Osteoblast (primary cell): ENCODE data around the gene ADGRL2. TPM values are rescaled to one million over a fixed set of nuclear protein-coding genes. Genes with fewer than 3 reads are reported as not detected.
A peak's percentile ranks its signal among the peaks of the same experiment; 100 is the strongest.

Source experiments
- DNase-seq: peaks from one replicate; pipeline ENCODE4 v3.0.0; 2011; ENCODE audit warnings: low spot score, mixed read lengths; ENCODE audit not compliant: insufficient read length; ENCODE audit errors: missing footprints
- H2AFZ ChIP-seq: 2 replicates; pipeline ENCODE4 v1.6.0; 2011; ENCODE audit warnings: mild to moderate bottlenecking, low read length
- H3K27ac ChIP-seq: 2 replicates; pipeline ENCODE4 v1.5.1; 2011; ENCODE audit warnings: mild to moderate bottlenecking, low read depth, low read length, moderate library complexity
- H3K27me3 ChIP-seq: 2 replicates; pipeline ENCODE4 v1.6.0; 2012; ENCODE audit warnings: mild to moderate bottlenecking, control low read depth, inconsistent platforms, low read length, moderate library complexity; ENCODE audit not compliant: insufficient read depth
- H3K36me3 ChIP-seq: 2 replicates; pipeline ENCODE4 v1.5.1; 2011; ENCODE audit warnings: mild to moderate bottlenecking, low read length, control low read depth, moderate library complexity; ENCODE audit not compliant: insufficient read depth
- H3K4me1 ChIP-seq: 2 replicates; pipeline ENCODE4 v1.5.1; 2011; ENCODE audit warnings: mild to moderate bottlenecking, low read length, control low read depth, moderate library complexity; ENCODE audit not compliant: insufficient read depth
- H3K4me2 ChIP-seq: 2 replicates; pipeline ENCODE4 v1.6.0; 2011; ENCODE audit warnings: mild to moderate bottlenecking, low read length; ENCODE audit not compliant: insufficient read depth
- H3K4me3 ChIP-seq: fragments of 200-600 bp; sonication (generic); 3 replicates; pipeline ENCODE4 v1.5.1; 2012; ENCODE audit warnings: mild to moderate bottlenecking, low read length, inconsistent platforms; ENCODE audit not compliant: insufficient read depth
- H3K79me2 ChIP-seq: 2 replicates; pipeline ENCODE4 v1.6.0; 2012; ENCODE audit warnings: mild to moderate bottlenecking, low read length, control low read depth, inconsistent platforms; ENCODE audit not compliant: insufficient read depth
- H3K9me3 ChIP-seq: 2 replicates; pipeline ENCODE4 v1.5.1; 2011; ENCODE audit warnings: low read depth, low read length, control low read depth
- H4K20me1 ChIP-seq: 2 replicates; pipeline ENCODE4 v1.6.0; 2012; ENCODE audit warnings: mild to moderate bottlenecking, low read length, control low read depth; ENCODE audit not compliant: insufficient read depth
- total RNA-seq: library from RNA; depleted of rRNA; stranded (reverse); fragments of >200 nt; gene quantifications from 2 replicates; pipeline ENCODE4 v1.2.3, GENCODE V29; 2012
- TF ChIP-seq, protein P1 (sequence below): IDR thresholded peaks from 2 replicates; pipeline ENCODE4 v1.5.1; 2011; ENCODE audit warnings: mild to moderate bottlenecking, low read depth, low read length, moderate library complexity; ENCODE audit errors: extremely low read depth

The ADGRL2 gene
- total RNA-seq, 1 donor = 55.4 TPM

DNA sequence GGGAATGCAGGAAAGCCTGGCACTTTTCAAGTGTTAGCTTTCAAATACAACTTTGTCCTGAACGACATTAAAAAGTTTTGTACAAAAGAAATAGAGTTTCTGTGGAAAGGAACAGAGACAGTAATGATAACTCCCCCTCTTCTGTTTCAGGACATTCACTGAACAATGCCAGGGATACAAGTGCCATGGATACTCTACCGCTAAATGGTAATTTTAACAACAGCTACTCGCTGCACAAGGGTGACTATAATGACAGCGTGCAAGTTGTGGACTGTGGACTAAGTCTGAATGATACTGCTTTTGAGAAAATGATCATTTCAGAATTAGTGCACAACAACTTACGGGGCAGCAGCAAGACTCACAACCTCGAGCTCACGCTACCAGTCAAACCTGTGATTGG, 189.5 kb downstream of the ADGRL2 start:
- TF ChIP-seq, protein P1, sequence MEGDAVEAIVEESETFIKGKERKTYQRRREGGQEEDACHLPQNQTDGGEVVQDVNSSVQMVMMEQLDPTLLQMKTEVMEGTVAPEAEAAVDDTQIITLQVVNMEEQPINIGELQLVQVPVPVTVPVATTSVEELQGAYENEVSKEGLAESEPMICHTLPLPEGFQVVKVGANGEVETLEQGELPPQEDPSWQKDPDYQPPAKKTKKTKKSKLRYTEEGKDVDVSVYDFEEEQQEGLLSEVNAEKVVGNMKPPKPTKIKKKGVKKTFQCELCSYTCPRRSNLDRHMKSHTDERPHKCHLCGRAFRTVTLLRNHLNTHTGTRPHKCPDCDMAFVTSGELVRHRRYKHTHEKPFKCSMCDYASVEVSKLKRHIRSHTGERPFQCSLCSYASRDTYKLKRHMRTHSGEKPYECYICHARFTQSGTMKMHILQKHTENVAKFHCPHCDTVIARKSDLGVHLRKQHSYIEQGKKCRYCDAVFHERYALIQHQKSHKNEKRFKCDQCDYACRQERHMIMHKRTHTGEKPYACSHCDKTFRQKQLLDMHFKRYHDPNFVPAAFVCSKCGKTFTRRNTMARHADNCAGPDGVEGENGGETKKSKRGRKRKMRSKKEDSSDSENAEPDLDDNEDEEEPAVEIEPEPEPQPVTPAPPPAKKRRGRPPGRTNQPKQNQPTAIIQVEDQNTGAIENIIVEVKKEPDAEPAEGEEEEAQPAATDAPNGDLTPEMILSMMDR = no peak

DNA sequence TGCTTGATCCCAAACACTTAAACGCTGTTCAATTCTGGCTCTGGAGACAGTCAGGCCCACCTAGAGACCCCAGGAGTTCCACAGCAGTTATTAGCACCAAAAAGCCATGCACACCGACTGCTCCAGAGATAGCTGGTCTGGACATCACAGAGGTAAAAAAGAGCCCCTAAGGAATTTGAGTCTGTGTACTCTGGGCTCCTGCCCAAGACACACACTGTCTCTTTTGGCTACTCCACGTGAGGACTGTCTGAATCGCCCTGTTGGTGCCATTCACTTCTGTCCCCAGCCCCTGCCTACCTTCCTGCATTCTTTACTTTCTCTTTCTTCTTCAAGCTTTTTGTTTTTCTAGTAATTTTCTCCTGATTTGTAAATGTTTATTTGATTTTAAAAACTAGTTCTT, 197.4 kb downstream of the ADGRL2 start:
- no peak overlapping the region for H3K4me3 ChIP-seq
- peak overlapping the region; percentile 45 for H3K4me2 ChIP-seq
- no peaks in the 10 kb centered on the region for H3K36me3 ChIP-seq
- no peaks in the 10 kb centered on the region for H3K79me2 ChIP-seq
- H4K20me1 ChIP-seq = no peaks in the 10 kb centered on the region
- H3K4me1 ChIP-seq = peaks cover 5% of the 10 kb centered on the region
- no peak for DNase-seq
- no peaks in the 10 kb centered on the region for H3K27me3 ChIP-seq
- H2AFZ ChIP-seq = no peak overlapping the region
- no peaks in the 10 kb centered on the region for H3K9me3 ChIP-seq
- no peak overlapping the region for H3K27ac ChIP-seq
- TF ChIP-seq, protein P1 = no peak

More for the DNA sequence above, 189.5 kb downstream of the ADGRL2 start:
- Histone ChIP-seq H3K27me3 (no peaks in the 10 kb centered on the region), H3K27ac (no peak overlapping the region), H3K79me2 (no peaks in the 10 kb centered on the region), H3K36me3 (peaks cover 20% of the 10 kb centered on the region), H3K4me2 (no peak overlapping the region), H3K4me1 (no peaks in the 10 kb centered on the region), H3K4me3 (no peak overlapping the region), H4K20me1 (no peaks in the 10 kb centered on the region), H2AFZ (no peak overlapping the region), H3K9me3 (no peaks in the 10 kb centered on the region)
- DNase-seq = no peak

DNA sequence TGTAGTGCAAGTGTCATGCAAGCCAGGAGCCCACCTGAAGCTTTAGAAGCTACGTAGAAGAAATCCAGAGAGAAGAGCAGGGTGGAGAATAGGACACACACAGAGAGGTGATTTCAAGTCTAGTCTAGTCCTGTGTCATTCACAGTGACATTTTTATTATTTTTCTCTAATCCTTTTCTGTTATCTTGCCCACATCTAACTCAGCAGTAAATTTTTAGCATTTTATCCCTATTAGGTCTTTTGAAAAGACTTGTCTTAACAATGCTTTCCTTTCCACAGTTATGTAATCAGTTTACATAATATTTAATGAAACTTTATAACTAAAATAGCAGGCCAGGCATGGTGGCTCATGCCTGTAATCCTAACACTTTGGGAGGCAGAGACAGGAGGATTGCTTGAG, 198.6 kb downstream of the ADGRL2 start:
- TF ChIP-seq, protein P1 = no peak
- H3K4me3 ChIP-seq = no peak overlapping the region
- H3K27ac ChIP-seq = no peak overlapping the region
- no peaks in the 10 kb centered on the region for H3K9me3 ChIP-seq
- no peak overlapping the region for H3K4me2 ChIP-seq
- H2AFZ ChIP-seq = no peak overlapping the region
- DNase-seq = no peak
- no peaks in the 10 kb centered on the region for H3K79me2 ChIP-seq
- no peaks in the 10 kb centered on the region for H3K36me3 ChIP-seq
- peaks cover 5% of the 10 kb centered on the region for H3K4me1 ChIP-seq
- no peaks in the 10 kb centered on the region for H3K27me3 ChIP-seq
- H4K20me1 ChIP-seq = no peaks in the 10 kb centered on the region

DNA sequence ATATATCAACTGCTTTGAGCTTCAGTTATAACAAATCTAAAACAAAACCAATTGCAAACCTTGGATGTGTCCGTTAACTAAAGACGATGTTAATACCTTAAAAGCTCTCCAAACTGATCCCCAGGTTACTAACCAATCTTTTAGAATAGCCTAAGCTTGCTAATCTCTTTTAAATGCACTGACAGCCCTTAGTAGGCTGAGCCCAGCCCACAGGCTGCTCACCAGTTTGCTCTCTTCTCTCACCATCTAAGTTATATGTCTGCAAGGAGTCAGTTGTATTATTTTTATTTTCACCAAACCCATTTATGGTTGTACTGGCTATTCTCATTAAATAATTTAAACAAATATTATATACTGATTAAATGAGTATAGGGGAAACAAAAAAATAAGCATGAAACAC, 199.5 kb downstream of the ADGRL2 start:
- H3K4me3 ChIP-seq = no peak overlapping the region
- no peak overlapping the region for H3K27ac ChIP-seq
- H3K9me3 ChIP-seq = no peaks in the 10 kb centered on the region
- H3K4me2 ChIP-seq = no peak overlapping the region
- no peaks in the 10 kb centered on the region for H3K27me3 ChIP-seq
- no peaks in the 10 kb centered on the region for H4K20me1 ChIP-seq
- H3K79me2 ChIP-seq = no peaks in the 10 kb centered on the region
- H3K4me1 ChIP-seq = peaks cover 5% of the 10 kb centered on the region
- DNase-seq = no peak
- no peaks in the 10 kb centered on the region for H3K36me3 ChIP-seq
- H2AFZ ChIP-seq = no peak overlapping the region
- TF ChIP-seq, protein P1 = no peak
